ENCODE data around the gene PAXIP1.

DNA sequence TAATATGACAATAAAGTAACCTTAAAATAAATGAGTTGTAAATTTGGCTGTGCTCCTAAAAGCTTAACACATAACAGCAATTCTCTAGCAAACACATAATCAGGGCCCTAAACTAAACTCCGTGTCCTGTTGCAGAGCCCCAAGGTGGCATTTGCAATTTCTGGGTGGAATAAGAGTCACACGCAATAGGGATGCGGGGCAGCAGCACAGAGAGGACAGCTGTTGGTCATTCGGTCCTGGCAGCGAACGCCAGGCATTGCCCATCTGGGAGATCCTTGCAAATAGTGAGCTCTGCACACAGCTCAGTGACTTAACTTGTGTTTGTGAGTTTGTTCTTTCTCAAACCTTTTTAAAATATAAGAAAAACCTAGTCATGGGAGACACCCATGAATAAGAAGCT lies 25.7 kb downstream of the PAXIP1 start:
- TF ChIP-seq, protein P1, sequence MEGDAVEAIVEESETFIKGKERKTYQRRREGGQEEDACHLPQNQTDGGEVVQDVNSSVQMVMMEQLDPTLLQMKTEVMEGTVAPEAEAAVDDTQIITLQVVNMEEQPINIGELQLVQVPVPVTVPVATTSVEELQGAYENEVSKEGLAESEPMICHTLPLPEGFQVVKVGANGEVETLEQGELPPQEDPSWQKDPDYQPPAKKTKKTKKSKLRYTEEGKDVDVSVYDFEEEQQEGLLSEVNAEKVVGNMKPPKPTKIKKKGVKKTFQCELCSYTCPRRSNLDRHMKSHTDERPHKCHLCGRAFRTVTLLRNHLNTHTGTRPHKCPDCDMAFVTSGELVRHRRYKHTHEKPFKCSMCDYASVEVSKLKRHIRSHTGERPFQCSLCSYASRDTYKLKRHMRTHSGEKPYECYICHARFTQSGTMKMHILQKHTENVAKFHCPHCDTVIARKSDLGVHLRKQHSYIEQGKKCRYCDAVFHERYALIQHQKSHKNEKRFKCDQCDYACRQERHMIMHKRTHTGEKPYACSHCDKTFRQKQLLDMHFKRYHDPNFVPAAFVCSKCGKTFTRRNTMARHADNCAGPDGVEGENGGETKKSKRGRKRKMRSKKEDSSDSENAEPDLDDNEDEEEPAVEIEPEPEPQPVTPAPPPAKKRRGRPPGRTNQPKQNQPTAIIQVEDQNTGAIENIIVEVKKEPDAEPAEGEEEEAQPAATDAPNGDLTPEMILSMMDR (conservative IDR thresholded peaks at IDR 0.05; ENCODE audit: low read depth, low read length) = no peak
- TF ChIP-seq EZH2 (IDR thresholded peaks at IDR 0.05; ENCODE audit: borderline replicate concordance, low read depth, low read length, poor library complexity, severe bottlenecking) = no peak
